NB4 (cell line): ENCODE results near the gene CHST8.

Experiments
- CTCF ChIP-seq: IDR thresholded peaks from one replicate; pipeline ENCODE4 v1.5.1; 2012; ENCODE audit warnings: low read depth, low read length
- MYC ChIP-seq: IDR thresholded peaks from 2 replicates; pipeline ENCODE4 v1.6.1; 2011; ENCODE audit warnings: low read depth, low read length
- POLR2A ChIP-seq: IDR thresholded peaks from 2 replicates; pipeline ENCODE4 v1.6.1; 2011; ENCODE audit warnings: mild to moderate bottlenecking; ENCODE audit not compliant: insufficient read length; ENCODE audit errors: extremely low read depth
- TF ChIP-seq, protein P1 (sequence below): IDR thresholded peaks from 2 replicates; pipeline ENCODE4 v1.6.1; 2011; ENCODE audit warnings: low read depth, low read length

DNA sequence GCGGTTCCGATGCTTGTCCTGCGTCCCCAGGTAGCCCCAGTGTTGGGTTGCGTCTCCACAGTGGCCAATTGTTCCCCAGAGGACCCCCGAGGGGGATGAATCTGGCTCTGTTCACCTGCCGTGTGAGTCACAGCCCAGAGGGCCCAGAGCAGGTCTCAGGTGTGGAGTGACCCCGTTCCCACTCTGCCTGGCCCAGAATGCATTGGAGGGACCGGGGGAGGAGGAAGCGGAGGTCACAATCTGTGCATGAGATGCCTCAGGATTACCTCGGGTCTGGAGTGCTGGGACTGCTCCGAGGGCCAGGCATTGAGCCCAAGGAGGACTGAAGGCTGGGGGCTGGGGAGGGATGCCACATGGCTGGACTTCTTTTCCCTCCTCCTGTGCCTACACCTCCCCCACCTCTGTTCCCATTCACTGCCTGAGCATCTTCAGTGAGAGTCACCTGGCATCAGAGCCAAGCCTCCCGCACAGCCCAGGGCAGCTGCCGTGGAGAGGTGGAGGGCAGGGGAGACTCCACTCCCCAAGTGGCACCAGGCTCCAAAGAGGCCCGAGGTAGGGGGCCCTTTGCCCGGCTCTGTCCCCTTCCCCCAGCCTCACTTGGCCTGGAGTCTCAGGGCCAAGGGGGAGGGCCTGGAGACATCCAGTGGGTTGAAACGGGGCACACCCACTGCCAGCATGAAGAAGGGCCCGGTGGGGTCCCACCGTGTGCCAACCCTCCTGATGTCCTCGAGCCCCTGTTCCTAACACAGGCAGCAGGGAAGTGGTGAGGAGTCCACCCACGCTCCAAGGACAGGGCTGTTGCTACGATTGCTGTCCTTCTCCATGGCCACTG is 81.1 kb downstream of the CHST8 start:
- TF ChIP-seq CTCF: no peak
- TF ChIP-seq POLR2A: no peak
- TF ChIP-seq MYC: no peak
- TF ChIP-seq, protein P1, sequence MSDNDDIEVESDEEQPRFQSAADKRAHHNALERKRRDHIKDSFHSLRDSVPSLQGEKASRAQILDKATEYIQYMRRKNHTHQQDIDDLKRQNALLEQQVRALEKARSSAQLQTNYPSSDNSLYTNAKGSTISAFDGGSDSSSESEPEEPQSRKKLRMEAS: no peak
